GM19397 (cell line): Measurements from ENCODE around the gene TNFRSF14.

ENCODE experiments used
- ATAC-seq: cut with Tn5 transposase; IDR thresholded peaks from one replicate; pipeline ENCODE4 v1.9.1; 2021; ENCODE audit warnings: mild to moderate bottlenecking, moderate library complexity; ENCODE audit not compliant: unreplicated experiment

The TNFRSF14 gene

DNA sequence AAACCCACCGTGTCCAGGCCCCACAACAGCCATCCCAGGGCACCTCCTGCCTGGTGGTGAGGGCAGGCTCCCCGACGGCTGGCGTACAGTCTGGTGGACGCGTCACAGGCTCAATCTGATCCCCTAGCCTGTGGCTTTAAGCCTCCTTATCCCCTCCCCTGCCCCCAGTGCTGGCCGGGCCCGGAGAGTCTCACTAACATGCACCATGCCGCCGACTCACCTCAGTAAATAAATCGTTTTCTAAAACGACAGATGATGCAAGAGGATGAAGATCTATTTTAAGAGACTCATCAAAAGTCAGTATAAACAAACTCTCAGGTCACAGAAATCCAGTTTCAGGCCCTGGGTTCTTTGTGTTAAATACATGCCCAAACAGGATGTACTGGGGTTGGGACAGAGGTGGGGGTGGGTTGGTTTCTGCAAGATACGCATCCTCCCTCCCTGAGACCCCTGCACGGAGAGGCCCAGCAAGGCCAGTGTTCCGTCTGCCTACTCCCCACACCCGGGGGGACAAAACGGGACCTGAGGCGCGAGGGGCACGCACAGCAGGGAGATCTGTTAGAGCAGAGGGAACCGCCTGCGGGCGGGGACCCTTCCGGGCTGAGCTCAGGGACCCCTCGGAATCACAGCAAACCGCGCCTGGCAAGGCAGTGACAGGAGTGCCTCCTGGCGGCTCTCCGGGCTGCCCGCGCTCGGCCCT lies 32.8 kb upstream of the TNFRSF14 start:
- no peak for ATAC-seq

DNA sequence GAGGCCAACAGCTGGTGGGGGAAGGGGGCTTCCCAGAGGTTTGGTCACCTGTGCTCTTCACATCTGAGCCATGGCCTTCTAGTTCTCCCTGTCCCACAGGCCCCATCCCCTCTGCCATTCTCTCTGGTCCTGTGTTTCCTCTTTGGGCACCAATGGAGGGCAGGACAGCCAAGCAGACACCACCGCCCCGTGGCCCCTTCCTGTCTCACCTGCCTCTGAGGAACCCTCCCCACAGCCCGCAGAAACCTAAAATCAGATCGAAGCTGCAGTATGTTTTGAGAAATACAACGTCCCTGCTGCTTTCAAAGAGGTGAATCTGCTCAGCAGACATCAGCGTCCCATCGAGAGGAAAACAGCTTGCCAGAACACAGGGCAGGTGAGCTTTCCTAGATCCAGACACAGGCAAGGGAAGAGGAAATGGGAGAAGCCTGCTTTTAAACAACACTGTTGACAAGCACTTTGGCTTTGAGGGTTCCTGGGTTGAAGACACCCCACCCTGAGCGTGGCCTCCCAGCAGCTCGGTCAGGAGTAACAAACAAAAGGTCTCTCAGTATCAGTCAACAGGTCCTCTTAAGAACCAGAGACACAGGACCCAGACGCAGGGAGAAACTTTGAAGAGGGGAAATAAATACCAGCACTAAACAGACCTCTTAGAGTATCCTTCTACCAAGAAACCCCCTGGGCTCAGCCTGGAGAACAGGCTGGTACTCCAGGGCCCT lies 32.1 kb upstream of the TNFRSF14 start:
- ATAC-seq: no peak

DNA sequence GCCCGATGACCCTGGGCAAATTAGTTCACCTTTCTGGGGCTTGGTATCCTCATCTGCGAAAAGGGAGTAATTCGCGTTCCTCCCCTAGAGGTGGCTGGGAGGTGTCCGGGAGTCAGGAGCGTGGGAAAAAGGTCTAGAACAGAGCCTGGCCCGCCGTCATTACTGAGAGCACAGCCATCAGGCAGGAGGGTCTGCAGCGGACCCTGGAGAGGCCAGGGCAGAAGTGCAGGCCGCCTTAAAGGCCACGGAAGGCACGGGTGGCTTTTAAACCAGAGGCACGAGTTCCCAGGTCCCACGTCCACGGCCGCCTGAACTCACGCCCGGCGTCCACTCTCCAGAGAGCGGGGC lies 30.6 kb upstream of the TNFRSF14 start:
- no peak for ATAC-seq

DNA sequence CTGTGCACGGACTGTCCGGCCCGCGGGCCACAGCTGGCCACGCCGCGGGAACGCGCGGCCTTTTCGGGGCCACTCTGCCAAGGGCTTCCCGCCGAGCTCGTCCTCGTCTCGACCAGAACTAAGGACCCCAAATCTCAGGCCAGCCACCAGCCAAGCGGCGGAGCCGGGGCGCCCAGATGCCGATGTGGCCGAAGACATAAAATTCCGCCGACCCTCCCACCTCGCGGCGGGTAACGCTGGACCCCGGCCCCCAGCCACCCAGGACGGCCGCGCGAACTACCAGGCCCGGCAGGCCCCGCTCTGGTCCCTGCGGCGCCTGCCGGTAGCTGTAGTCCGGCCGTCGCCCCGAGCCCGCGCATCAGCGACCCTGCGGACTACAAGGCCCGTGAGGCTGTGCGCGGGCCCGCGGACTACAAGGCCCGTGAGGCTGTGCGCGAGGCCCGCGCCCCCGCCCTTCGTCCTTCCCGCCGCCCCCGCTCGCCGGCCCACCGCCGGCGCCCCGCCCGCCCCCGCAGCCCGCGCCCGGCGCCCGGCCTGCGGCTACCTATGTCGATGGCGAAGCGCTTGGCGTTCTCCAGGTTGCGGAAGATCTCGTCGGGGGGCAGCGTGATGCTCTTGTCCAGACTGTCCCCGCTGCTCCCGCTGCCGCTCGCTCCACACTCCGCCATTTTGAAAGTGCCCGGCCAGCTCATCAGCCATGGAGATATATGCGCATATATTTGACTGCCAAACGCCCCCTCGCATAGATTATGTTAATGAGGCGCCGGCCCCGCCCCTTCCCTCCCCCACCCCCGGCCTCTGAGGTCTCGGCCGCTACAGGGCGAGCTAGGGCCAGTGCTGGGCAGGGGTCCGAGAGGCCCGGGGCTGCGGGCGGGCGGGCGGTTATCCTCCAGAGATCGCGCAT lies 30.0 kb upstream of the TNFRSF14 start, which contains the start of gene PANK4:
TSS of gene PANK4 (minus strand) at position 677 of the 904 bp plus-strand sequence. CDS start at position 668, 9 bp downstream.
- ATAC-seq: peak; percentile 87

DNA sequence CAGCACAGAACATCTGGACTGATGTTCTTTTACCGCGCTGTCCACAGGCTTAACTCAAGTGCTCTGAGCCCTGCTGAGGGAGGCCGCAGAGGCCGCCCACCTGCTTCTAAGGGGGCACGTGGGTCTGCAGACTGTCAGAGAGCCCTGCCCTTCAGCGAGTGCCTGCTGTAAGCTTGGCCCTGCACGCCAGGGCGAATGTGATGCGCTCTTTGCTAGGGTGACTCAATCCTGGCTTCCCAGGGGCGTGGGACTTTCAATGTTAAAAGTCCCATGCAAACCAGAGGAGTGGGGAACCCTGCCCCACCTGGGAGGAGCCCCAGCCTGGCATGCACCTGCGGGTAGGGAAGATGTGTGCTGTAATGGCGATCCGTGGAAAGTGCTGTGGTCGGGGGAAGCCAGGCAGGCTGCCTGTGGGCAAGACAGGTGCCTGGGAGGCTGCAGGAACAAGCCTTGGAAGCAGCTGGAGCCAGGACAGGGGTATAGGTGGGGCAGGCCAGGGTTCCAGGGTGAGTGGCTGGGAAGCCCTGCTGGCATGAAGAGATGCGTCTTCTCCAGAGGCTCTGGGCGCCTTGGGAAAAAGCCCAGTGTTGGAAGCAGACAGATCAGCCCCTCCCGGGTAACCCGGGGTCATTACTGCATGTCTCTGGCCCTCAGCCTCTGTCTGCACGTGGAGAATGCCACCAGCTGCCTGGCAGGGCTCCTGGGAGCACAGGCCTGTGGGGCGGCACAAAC lies 29.2 kb upstream of the TNFRSF14 start:
- ATAC-seq: peak; percentile 22

DNA sequence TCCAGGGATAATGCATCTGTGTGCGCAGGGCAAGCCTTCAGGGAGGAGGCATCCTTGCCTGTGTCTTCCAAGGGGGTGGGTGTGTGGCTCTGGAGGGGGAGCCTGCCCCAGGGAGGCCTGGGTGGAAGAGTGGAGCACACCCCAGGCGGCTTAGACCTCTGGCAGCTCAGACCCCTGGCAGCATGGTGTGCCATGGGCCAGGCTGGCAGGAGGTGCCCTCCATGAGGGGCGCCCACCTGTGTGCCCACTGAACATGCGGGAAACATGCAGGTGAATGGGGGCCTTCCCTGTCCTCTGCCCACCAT lies 28.7 kb upstream of the TNFRSF14 start:
- ATAC-seq: no peak

DNA sequence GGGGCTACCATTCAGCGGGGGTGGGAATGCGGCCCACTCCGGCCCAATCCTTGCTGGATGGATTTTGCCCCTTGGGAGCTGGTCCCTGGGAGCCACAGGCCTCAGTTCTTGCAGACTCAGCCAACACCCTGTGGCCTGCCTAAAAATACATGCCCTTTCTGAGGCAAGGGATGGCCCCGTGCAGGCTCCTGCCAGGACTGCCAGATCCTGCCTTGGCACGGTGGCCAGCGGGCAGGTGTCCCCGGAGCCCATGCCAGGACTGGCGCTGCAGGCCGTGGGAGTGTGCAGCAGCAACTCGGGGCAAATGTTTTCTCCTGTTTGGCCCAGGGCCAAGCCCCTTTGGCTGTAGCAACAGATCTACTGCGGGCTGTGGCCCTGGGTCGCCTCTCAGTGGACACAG lies 28.2 kb upstream of the TNFRSF14 start:
- no peak for ATAC-seq

DNA sequence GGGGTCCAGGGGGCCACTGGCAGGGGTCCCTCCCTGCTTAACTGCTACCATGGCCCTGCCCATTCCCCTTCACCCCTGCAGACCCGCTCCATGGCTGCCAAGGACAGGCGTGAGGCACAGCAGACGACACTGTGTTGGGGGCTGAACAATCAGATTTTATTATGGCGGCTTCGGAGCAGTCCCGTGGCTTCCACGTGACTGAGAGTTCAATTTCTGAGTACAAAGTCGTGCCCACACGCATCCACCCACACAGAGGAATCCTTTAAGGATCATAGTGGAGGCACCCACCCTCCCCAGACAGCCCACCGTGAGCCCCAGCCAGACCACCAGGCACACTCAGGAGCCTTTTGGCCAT lies 27.6 kb upstream of the TNFRSF14 start:
- ATAC-seq: no peak

DNA sequence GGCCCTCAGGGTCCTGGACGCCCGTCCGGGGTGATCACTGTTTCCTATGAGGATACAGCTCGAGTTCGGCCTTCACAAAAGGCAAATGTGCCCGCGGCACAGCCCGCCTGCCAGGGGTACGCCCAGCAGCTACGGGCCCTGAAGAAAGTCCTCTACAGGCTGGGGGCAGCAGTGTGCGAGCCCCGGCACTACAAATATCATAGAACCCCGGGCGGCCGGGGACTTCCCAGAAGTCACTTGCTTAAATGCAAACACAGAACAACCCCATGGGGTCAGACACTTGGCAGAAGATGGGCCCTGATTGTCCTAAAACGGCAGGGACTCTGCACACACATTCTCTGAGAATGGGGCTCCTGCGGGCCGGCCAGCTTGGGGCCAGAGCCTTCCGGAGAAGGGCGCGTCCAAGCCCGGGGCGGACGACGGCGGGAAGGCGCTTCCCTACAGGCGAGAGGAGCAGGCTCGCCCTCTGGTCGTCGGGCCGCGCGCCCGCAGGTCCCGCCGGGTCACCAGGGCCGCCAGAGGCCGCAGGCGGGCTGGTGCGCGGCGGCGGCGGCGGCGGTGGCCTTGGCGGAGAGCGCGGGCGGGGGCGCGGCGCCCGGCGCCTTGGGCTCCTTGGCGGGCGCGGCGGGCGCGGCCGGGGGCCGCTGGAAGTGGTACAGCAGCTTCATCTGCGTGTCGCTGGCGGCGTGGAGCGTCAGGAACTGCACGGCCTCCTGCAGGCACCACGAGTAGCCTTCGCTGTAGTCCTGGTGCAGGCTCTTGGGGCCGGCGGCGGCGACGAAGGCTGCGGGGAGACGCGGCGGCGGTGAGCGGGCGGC lies 27.0 kb upstream of the TNFRSF14 start:
- ATAC-seq: no peak

DNA sequence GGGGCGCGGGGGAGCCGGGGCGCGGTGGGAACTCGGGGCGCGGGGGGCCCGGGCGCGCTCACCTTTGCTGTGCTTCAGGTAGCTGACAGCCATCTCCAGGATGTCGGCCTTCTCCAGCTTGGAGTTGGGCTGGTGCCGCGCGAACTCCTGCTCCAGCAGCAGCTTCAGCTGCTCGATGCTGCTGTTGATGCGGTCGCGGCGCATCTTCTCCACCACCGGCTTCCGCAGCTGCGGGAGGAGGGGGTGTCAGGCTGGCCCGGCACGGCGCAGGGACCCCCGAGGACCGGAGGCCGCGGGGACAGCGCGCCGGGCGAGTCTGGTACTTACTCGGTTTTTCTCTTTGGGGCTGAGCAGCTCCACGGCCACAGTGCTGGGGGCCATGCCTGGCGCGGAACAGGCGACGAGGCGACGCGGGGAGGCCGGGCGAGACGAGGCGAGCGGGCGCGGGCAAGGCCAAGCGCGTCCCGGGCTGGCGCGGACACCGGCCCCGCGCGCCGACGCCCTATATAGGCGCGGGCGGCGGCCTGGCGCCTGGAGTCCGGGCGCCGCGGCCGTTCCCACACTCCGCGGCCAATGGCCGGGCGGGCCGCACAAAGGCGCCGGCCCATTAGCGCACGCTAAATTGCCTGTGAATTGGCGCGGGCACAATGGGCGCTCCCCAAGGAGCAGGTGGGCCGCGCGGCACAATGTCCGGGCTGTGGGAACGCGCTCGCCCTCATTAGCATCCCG lies 26.2 kb upstream of the TNFRSF14 start, which contains the start of gene HES5:
TSS of gene HES5 (minus strand) at position 480 of the 729 bp plus-strand sequence. CDS start at position 381, 99 bp downstream.
- no peak for ATAC-seq

DNA sequence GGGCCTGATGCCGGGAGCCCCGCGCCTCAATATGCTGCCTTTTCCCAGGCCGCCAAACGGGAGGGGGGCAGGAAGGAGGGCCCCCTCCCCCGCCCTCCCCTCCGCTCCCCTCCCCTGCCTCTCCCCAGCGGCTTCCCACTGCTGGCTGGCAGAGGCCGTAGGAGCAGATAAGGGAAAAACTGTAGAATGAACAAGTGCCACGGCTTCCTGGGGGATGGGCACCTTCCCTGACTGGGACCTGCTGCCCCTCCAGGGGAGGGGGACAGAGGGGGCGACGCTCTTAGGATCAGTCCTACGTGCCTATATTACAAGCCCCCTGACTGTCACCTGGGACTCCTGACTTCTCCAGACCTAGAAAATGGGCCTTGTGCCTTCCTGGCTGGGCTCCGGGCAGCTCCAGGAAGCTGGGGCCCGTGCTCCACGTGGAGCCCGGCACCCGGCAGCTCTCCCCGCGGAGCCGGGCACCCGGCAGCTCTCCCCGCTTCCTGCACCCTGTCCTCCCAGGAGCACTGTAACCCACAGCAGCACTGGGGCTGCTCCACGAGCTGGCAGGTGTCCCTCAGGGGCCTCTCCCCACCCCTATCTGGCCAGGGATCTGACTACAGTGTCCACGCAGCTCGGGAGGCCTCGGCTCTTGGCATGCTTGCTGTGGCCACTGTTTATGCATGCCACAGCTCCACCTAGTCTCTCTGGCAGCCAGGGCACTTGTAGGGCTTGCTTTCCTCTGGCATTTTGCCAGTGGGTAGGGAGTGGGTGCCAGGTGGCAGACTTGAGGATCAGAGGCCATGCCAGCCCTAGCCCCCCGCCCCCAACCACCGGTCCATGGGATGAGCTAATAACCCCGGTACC lies 25.4 kb upstream of the TNFRSF14 start:
- ATAC-seq: no peak

DNA sequence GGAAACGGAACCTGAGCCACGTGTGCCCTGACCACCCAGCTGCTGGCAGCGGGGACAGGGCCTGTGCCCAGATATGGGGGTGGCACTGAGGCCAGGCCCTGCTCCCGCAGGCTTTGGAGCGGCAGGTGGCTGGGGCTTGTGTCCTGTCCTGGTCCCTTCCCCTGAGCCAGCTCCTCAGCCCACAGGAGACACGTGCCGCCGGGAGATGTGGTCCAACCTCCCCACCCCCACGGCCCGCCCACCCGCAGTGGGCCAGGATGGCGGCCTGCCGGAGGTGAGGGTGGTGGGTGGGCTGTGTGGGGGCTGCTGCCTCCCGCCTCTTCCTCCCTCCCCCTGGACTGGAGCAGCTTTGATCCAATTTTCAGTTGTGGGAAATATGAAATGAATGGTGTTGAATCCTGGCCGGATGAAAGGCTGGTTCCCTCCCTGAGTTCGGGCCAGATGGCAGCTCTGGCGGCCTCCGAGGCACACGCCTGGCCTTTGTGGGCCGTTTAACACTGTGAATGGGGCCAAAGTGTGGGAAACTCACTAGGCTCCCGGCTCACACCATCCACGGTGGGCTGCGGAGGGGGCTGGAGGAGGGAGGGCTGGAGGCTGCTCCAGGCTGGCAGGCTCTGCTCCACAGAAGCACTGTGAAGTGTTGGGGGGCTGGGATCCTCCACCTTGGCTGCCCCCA lies 23.5 kb upstream of the TNFRSF14 start:
- ATAC-seq: no peak

DNA sequence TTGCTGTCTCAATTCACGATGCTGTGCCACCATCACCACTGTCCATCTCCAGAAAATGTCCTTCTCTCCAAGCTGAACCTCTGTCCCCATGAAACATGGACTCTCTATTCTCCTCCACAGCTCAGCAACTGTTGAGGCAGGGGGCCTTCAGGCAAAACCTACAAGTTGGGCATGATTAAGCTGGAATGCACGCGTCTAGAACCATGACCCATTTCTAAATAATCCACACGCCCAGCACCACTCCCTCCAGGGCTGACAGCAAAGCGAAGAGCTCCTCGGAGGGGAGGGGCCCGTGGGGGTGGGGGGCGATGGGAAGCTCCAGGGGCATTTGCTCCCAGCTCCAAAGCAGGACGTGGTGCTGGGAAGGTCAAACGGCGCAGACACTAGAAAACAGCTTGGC lies 22.8 kb upstream of the TNFRSF14 start:
- no peak for ATAC-seq

DNA sequence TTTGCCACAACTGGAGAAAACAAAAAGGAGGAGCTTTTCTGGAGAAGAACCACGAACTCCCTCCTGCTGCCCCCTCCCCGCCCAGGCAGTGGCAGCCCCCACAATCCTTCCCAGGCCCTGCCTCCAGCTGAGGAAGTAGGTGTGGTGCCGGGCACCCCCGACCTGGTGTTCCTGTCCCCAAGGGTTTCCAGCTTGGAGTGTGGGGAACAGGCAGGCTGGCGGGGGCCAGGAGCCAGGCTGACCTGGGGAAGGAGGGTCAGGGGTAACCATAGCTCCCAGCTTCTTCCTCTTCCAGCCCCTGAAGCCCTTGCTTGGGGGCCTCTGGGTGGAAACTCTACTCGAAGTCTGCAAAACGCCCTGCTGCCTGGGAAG lies 21.9 kb upstream of the TNFRSF14 start:
- no peak for ATAC-seq

DNA sequence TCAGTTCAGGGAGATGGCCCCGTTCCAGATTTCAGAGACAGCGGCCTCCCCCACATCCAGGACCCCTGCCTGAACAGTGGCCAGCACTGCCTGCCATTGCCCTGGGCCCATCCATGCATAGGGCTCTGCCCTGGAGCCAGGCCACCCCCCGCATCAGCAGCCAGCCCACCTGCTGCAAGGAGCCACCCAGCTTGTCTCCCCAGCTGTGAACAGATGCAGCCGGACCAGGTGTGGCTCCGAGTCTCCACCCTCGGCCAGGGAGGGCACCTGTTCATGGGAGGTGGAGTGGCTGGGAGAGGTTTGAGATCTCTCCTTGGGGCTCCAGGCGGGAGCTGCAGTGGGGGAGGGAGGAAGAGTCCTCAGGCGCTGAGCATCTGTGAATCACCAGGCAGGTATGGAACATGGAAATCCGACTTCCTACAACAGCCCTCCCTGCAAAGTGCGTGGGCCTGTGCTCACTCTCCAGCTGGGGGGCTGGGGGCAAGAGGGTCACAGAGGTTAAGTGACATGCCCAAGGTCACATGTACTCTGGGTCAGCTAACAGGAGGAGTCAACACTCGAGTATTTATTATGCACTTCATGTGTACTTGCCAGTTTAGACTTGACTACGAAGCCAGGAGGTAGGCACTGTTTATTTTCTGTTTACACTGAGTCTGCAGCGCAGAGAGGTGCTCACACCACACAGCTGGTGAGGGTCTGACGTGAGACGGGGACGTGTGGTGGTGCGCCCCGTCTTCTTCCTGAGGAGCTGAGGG lies 21.3 kb upstream of the TNFRSF14 start:
- no peak for ATAC-seq

DNA sequence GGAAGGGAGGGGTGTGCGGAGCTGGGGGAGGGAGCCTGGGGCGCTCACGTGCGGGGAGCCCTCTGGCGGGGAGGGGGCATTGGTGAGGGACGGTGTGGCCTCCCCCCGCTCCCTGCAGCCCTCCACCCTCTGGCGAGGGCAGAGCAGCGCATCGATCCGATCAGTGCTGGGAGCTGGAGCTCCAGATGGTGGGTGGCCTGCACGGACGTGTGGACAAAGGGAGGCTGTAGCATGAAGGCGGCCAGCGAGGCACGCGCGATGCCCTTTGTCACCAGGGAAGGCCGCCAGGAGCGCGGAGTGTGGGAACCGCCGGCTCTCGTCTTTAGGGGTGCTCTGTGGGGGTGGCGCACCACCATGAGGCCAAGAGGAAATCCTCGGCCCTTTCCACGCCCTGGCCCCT lies 20.7 kb upstream of the TNFRSF14 start:
- no peak for ATAC-seq

DNA sequence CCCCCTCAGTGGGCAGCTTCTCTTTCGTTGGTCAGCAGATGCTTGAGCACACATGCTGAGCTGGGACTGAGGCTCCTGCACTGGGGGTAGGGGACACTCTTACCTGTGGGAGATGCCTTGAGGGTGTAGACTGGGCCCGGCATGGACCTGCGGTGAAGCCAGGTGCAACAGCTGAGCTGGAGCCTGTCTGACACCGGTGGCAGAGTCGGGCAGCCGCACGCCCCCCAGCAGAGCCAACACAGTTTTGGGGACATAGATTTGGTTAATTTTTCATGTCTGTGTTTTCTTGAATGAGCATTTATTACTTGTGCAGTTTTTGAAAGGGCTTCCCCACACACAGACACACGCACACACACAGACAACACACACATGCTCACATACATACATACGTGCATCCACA lies 20.2 kb upstream of the TNFRSF14 start:
- ATAC-seq: no peak

DNA sequence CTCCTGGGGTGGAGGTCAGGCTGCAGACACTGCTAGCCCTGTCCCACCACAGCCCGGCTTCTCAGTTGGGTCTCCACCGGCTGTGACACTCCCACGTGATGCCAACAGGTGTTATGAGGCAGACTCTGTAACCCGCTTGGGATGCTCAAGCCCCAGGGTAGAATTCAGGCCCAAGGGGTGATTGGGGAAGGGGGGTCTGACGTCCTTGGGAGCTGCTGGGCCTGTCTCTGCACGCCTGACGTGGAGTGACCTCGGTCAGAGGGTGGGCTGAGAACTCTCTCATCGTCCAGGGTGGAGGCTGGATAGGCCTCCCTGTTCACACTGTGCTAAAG lies 18.4 kb upstream of the TNFRSF14 start:
- no peak for ATAC-seq
